ENCODE measurements around the gene CTNND2. TPM values are rescaled to one million over a fixed set of nuclear protein-coding genes. Genes with fewer than 3 reads are reported as not detected.
A peak's percentile ranks its signal among the peaks of the same experiment; 100 is the strongest.

Gene CTNND2
- total and polyA plus RNA-seq, 4 donors = 0.30 to 2.2 (median 0.71) TPM

DNA sequence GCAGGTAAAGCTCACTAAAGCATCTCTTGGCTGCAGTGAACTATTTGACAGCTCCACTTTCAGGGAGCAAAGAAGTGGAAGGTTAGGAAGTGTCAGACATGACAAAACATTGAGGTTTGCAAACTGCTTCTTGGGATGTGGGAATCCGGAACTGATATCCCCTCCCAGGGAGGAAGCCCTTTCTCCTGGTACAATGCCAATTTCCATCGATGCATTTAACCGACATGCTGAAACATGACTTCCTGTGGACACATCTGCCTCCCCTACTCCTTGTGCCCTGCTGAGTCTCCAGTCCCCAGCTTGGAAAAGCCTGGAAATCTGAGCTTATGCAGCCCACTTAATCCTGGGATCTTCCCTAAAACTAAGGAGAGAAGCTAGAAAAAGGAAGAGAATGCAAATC, 820.1 kb downstream of the CTNND2 start:
- Histone ChIP-seq H3K27me3 (ENCODE audit: control insufficient read depth in 3 of 3, insufficient read depth in 3 of 3, low read length in 2 of 3) (no peaks in the 10 kb centered on the region), H3K4me3 (no peak overlapping the region), H3K36me3 (ENCODE audit: control insufficient read depth in 4 of 4, insufficient read depth in 4 of 4, low read length in 4 of 4) (no peaks in the 10 kb centered on the region), H3K9ac (ENCODE audit: insufficient read depth in 1 of 2, low read length in 2 of 2) (no peak overlapping the region), H3K9me3 (ENCODE audit: control insufficient read depth in 4 of 4, insufficient read depth in 3 of 4, low read length in 3 of 4) (peaks cover 0 to 3% (median 1%) of the 10 kb centered on the region in 4 donors), H3K4me1 (ENCODE audit: control insufficient read depth in 5 of 5, insufficient read depth in 5 of 5, low read length in 5 of 5) (no peaks in the 10 kb centered on the region), H3K27ac (ENCODE audit: low read depth in 1 of 2, low read length in 1 of 2) (no peak overlapping the region)
- 37 to 43% methylated on average over 3 of the region's 3 CpGs for WGBS, 2 donors
- DNase-seq (peak in 1 of 3 donors; percentile 6), ATAC-seq (ENCODE audit: insufficient read depth, low FRiP score) (no peak)
- TF ChIP-seq, protein P1, sequence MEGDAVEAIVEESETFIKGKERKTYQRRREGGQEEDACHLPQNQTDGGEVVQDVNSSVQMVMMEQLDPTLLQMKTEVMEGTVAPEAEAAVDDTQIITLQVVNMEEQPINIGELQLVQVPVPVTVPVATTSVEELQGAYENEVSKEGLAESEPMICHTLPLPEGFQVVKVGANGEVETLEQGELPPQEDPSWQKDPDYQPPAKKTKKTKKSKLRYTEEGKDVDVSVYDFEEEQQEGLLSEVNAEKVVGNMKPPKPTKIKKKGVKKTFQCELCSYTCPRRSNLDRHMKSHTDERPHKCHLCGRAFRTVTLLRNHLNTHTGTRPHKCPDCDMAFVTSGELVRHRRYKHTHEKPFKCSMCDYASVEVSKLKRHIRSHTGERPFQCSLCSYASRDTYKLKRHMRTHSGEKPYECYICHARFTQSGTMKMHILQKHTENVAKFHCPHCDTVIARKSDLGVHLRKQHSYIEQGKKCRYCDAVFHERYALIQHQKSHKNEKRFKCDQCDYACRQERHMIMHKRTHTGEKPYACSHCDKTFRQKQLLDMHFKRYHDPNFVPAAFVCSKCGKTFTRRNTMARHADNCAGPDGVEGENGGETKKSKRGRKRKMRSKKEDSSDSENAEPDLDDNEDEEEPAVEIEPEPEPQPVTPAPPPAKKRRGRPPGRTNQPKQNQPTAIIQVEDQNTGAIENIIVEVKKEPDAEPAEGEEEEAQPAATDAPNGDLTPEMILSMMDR (IDR thresholded peaks at IDR 0.05; ENCODE audit: control extremely low read depth, extremely low read depth) = no peak

DNA sequence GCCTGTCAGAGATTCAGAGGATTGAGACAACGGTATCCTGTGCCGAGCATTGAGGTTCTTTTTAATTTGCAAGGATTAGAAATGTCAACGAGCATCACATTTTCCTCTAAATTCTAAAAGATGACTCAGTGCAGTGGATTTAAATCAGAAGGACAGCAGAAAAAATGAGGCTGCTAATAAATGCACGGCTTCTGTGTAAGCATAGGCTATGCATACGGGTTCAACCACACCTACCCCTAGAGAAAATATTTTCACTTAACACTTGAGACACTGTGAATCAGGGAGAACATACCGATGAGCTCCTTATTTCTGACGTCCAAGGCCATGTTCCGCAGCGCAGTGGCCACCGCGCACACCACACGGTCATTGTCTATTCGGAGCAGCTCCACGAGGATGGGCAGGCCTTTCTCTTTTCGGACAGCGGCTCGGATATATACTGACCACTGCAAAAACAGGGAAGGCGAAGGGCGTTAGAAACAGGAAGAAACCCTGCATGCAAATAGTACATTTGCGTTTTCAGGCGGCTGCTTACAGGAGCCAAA, 821.8 kb downstream of the CTNND2 start:
- H3K36me3 ChIP-seq (ENCODE audit: control insufficient read depth in 4 of 4, insufficient read depth in 4 of 4, low read length in 4 of 4) = no peaks in the 10 kb centered on the region
- H3K27me3 ChIP-seq (ENCODE audit: control insufficient read depth in 3 of 3, insufficient read depth in 3 of 3, low read length in 2 of 3) = no peaks in the 10 kb centered on the region
- ATAC-seq (ENCODE audit: insufficient read depth, low FRiP score) (no peak), DNase-seq (no peak)
- WGBS, 2 donors = 93 to 94% methylated on average over 21 of the region's 21 CpGs
- H3K9me3 ChIP-seq (ENCODE audit: control insufficient read depth in 4 of 4, insufficient read depth in 3 of 4, low read length in 3 of 4) = peaks cover 0 to 2% (median 0%) of the 10 kb centered on the region in 4 donors
- no peak overlapping the region for H3K4me3 ChIP-seq
- H3K4me1 ChIP-seq (ENCODE audit: control insufficient read depth in 5 of 5, insufficient read depth in 5 of 5, low read length in 5 of 5) = no peaks in the 10 kb centered on the region
- TF ChIP-seq, protein P1 (IDR thresholded peaks at IDR 0.05; ENCODE audit: control extremely low read depth, extremely low read depth) = no peak
- H3K27ac ChIP-seq (ENCODE audit: low read depth in 1 of 2, low read length in 1 of 2) = no peak overlapping the region
- no peak overlapping the region for H3K9ac ChIP-seq (ENCODE audit: insufficient read depth in 1 of 2, low read length in 2 of 2)

DNA sequence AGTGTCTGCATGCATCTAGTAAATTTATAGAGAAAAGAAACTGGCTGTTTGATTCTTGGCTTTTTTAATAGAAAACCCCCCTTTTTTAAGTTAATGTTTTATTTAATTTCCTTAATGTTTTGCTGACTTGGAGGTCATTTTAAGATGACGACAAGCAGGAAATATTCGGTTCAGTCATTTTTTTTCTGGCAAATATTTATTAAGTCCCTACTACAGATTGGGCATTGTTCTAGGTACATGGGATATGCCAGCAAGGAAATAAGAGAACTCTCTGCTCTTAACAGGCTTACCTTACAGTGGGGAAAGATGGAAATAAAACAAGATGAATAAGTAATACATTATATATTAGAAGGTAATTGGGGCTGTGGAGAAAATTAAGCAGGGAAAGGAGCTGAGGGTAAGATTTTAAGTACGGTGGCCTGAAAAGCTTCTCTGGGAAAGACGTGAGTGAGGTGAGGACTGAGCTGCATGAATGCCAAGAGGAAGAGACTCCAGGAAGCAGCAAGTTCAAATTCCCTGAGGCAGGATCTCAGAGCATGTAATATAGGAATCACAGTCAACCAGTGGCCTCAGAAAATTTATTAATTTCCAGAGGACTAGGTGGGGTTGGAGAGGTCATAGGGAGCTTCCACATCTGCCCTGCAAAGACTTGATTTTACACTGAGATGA, 827.2 kb downstream of the CTNND2 start:
- Histone ChIP-seq H3K4me1 (ENCODE audit: control insufficient read depth in 5 of 5, insufficient read depth in 5 of 5, low read length in 5 of 5) (no peaks in the 10 kb centered on the region), H3K36me3 (ENCODE audit: control insufficient read depth in 4 of 4, insufficient read depth in 4 of 4, low read length in 4 of 4) (no peaks in the 10 kb centered on the region), H3K9me3 (ENCODE audit: control insufficient read depth in 4 of 4, insufficient read depth in 3 of 4, low read length in 3 of 4) (peaks cover 0 to 4% (median 0%) of the 10 kb centered on the region in 4 donors), H3K9ac (ENCODE audit: insufficient read depth in 1 of 2, low read length in 2 of 2) (no peak overlapping the region), H3K4me3 (no peak overlapping the region), H3K27me3 (ENCODE audit: control insufficient read depth in 3 of 3, insufficient read depth in 3 of 3, low read length in 2 of 3) (no peaks in the 10 kb centered on the region), H3K27ac (ENCODE audit: low read depth in 1 of 2, low read length in 1 of 2) (no peak overlapping the region)
- TF ChIP-seq, protein P1 (IDR thresholded peaks at IDR 0.05; ENCODE audit: control extremely low read depth, extremely low read depth) = no peak
- WGBS, 2 donors = 47 to 74% methylated on average over 4 of the region's 4 CpGs
- ATAC-seq (ENCODE audit: insufficient read depth, low FRiP score) (no peak), DNase-seq (peak in 1 of 3 donors; percentile 15)
